D721Med (cell line): ENCODE data around the gene ZNF554.

Experiments
- DNase-seq: peaks from one replicate; pipeline ENCODE4 v3.0.0; 2011; ENCODE audit warnings: low spot score; ENCODE audit not compliant: insufficient read length
- FAIRE-seq: peaks from 2 replicates; lab custom pipeline; 2011; peaks lifted over from hg19 to GRCh38; lab: Jason Lieb, UNC
- CTCF ChIP-seq: IDR thresholded peaks from 2 replicates; pipeline ENCODE4 v1.5.1; 2012; ENCODE audit warnings: mild to moderate bottlenecking, control low read depth; ENCODE audit not compliant: insufficient read depth; ENCODE audit errors: missing control alignments

ZNF554 gene

GRCh38 chr19:2804156-2805004 lies 15.3 kb upstream of the ZNF554 start:
- FAIRE-seq (no peak), DNase-seq (no peak)
- TF ChIP-seq CTCF: no peak

- no peak for TF ChIP-seq CTCF
- no peak for FAIRE-seq
- no peak for DNase-seq
Measured at GRCh38 chr19:2805261-2805900, 14.3 kb upstream of the ZNF554 start.

GRCh38 chr19:2805991-2806649 lies 13.5 kb upstream of the ZNF554 start:
- FAIRE-seq: no peak
- TF ChIP-seq CTCF: no peak
- DNase-seq: no peak

GRCh38 chr19:2806736-2807378 lies 12.8 kb upstream of the ZNF554 start:
- FAIRE-seq (no peak), DNase-seq (peak; percentile 3)
- no peak for TF ChIP-seq CTCF

GRCh38 chr19:2807379-2808128 lies 12.1 kb upstream of the ZNF554 start:
- no peak for FAIRE-seq
- no peak for TF ChIP-seq CTCF
- peak; percentile 10 for DNase-seq

- peak; percentile 2 for DNase-seq
- no peak for FAIRE-seq
- TF ChIP-seq CTCF: no peak
Measured at GRCh38 chr19:2808129-2808941, 11.3 kb upstream of the ZNF554 start.
